Dedifferentiated amniotic fluid mesenchymal stem cell (primary cell): ENCODE results near the gene LRRC7.

Source experiments
- DNase-seq: peaks from one replicate; pipeline ENCODE4 v3.0.0-alpha.2; 2016; ENCODE audit errors: extremely low spot score

LRRC7 gene

DNA sequence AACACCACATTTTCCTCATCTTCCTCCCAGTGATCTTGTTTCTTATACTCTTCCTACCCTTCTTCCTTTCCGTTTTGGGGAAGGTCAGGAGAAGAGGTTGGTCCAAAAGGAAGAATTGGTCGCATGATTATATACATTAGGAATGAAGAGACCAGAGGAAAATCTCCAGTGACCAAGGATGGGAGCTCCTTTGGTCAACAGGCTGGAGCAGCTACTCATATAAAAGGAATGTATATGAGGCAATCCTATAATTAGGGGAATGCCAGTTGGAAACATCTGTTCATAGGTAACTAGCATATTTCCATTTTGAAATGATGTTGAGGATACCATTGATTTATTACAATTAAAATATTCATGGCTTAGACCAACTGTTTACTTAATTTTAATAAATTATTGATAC, 523.2 kb downstream of the LRRC7 start:
- DNase-seq = peak; percentile 72

- DNase-seq = no peak
These were observed 524.1 kb downstream of the LRRC7 start for GRCh38 chr1:70091811-70092210.

- no peak for DNase-seq
These were observed 524.8 kb downstream of the LRRC7 start for GRCh38 chr1:70092526-70092925.

- DNase-seq = no peak
These were observed 525.7 kb downstream of the LRRC7 start for GRCh38 chr1:70093250-70093975.

GRCh38 chr1:70101231-70101630, 533.5 kb downstream of the LRRC7 start:
- DNase-seq = no peak

DNA sequence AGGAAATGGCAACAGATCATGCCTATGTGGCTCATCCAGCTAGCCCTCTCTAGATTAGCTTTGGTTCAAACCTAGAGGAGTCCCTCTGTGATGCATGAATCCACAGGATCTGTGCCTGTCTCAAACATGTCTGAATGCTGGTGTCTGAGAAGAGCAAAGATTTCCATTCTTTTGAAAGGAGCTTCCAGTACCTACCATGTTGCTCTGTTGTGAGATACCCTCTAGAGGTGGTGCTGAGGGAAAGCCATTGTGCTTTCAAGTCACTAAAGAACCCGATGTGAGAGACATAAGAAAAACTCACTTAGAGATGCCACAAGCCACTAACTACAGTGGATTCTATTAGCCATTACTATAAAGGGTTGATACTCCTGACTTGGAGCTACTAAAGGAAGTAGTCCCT, 534.1 kb downstream of the LRRC7 start:
- DNase-seq = no peak

DNA sequence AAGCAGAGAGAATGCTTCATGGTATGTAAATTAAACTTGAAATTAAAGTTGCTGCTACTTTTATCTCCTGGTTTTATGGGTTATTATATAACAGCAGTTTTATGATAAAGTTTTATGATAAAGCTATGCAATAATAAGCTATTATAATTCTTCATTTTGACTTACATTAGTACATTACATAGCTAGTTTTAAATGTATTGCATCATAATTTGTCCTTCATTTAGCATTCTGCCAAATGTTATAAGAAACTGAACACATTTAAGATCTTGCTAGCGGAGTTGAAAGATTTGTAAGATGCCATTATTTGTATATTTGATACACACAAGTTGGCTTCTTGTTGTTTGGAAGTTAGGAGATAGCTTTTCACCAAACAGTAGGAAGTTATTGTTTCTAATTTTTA, 536.0 kb downstream of the LRRC7 start:
- DNase-seq = no peak

GRCh38 chr1:70109241-70109640, 541.5 kb downstream of the LRRC7 start:
- no peak for DNase-seq

GRCh38 chr1:70112838-70113237, 545.1 kb downstream of the LRRC7 start:
- no peak for DNase-seq

GRCh38 chr1:70115315-70115714, 547.6 kb downstream of the LRRC7 start:
- no peak for DNase-seq

DNA sequence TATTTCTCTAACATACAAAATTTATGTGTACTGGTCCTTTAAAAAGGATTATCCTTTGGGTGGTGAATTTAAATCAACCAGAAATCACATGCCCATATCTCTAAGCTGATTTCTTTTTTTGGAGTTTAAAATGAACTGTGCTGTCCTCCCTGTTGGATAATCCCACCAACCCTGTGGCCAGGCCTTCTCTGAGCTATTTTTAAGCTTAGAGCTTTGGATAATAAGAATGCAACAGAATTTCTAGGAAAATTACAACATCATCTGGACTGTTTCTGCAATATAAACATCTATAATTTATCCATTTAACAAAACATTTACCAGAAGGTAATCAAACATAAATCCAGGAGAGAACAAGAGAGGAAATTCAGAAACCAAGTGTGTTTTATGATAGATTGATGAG, 549.3 kb downstream of the LRRC7 start:
- DNase-seq = no peak

- no peak for DNase-seq
These were observed 566.4 kb downstream of the LRRC7 start for GRCh38 chr1:70134148-70134547.

GRCh38 chr1:70140343-70140742, 572.6 kb downstream of the LRRC7 start:
- peak; percentile 88 for DNase-seq

DNA sequence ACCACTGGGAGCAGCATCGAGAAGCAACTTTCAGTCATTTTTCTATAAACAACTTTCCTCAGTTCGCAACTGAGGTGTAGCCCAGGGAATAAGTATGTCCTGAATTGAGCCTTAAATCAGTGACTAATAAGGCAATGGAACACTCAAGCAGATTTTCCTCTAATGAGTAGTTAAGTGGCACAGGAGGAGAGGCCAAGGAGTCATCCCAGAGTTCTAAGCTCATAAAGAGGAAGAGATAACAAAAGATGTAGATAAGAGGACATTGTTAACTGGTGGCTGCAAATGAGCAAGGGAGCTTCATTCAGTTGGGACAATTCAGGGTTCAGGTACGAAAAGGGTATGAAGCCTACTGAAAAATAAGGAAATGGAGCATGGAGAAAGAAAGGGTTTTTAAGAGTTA, 573.2 kb downstream of the LRRC7 start:
- no peak for DNase-seq

GRCh38 chr1:70142075-70142474, 574.4 kb downstream of the LRRC7 start:
- DNase-seq = no peak

- peak; percentile 77 for DNase-seq
These were observed 575.4 kb downstream of the LRRC7 start for GRCh38 chr1:70143048-70143659.

GRCh38 chr1:70146488-70146887, 578.8 kb downstream of the LRRC7 start:
- no peak for DNase-seq

DNA sequence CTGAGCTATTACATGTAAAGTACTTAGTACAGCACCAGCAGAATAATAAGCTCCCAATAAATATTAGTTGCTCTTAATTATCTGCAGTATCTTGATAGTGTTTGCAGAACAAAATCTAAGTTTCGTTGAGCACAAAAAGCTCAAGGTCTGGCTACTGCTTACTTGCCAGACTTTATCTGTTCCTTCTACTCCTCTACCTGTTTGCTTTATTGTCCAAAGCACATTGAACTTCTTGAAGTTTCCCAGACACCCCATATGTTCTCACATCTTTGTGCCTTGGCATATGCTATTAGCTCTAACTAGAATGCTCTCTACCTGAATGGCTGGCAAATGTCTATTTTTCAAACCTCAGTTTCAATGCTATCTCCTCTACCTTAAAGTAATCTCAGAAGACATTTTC, 582.7 kb downstream of the LRRC7 start:
- DNase-seq = no peak

DNA sequence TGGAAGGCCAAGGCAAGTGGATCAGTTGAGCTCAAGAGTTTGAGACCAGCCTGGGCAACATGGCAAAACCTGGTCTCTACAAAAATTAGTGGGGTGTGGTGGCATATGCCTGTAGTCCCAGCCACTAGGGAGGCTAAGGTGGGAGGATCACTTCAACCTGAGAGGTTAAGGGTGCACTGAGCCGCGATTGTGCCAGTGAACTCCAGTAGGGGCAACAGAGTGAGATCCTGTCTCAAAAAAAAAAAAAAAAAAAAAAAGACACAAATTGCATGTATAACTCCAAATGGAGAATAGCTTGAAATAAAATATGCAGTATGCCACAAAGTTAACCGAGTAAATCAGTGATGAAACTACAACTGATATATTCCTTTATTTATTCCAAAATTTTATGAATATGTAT, 586.0 kb downstream of the LRRC7 start:
- no peak for DNase-seq

- DNase-seq = no peak
These were observed 588.9 kb downstream of the LRRC7 start for GRCh38 chr1:70156529-70157120.

GRCh38 chr1:70164350-70164749, 596.6 kb downstream of the LRRC7 start:
- no peak for DNase-seq

DNA sequence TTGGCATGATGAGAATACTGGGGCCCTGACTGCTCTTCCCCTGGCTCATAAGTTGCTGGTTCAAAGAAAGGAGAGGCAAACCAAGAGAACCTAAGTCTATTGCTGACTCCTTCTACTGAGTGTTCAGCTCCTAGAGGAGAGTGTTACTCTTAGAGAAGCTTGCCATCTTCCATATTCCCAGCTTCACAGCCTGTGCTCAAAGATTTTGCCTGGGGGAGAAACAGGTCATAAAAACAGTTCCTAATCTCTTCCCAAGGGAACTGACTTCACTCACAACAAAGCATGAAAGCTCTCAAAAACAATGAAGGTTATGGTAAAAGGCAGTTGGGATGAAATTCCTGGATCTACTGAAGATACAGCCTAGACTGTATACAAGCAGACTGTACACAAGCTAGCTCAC, 600.6 kb downstream of the LRRC7 start:
- DNase-seq = no peak
